Measurements from ENCODE around the gene YIPF6. TPM values are rescaled to one million over a fixed set of nuclear protein-coding genes. Genes with fewer than 3 reads are reported as not detected.
A peak's percentile ranks its signal among the peaks of the same experiment; 100 is the strongest.

YIPF6 gene
- 10 to 100 TPM; 35.5 to 46.2 (median 38.0) TPM for total RNA-seq (2021; fragmentation: NEBNext Ultra II Directional; extraction: Animal tissue kit (Norgen Biotek cat#: 25700))
- long read RNA-seq, full-length matches to known transcripts = 42 of 60 reads
- long read RNA-seq, partial matches to known transcripts = 2 of 60 reads
- long read RNA-seq, other reads (novel, unspliced or antisense) = 16 of 60 reads

GRCh38 chrX:68498508-68499379, at the start of gene YIPF6:
Gene YIPF6 (plus strand): TSS chrX:68499051. CDS start chrX:68499067, 16 bp downstream.
- Mint-ChIP-seq H3K4me1 (ENCODE audit: low read depth) (peaks cover 18% of the 10 kb centered on the region), H3K27ac (peak within 1 kb of the TSS; percentile 98), H3K36me3 (ENCODE audit: low read depth) (no peaks in the 10 kb centered on the region; the same call in 1 of the 2 replicates), H3K4me3 (peak within 1 kb of the TSS; percentile 92), H3K9me3 (no peaks in the 10 kb centered on the region), H3K27me3 (ENCODE audit: insufficient read depth) (peaks cover 1% of the 10 kb centered on the region; the same call in 1 of the 2 replicates)
- DNase-seq = peak; percentile 59
- TF ChIP-seq CTCF (IDR thresholded peaks at IDR 0.05) = no peak

- TF ChIP-seq CTCF (IDR thresholded peaks at IDR 0.05) = no peak
- no peak overlapping the region for H3K27ac Mint-ChIP-seq
- H3K4me3 Mint-ChIP-seq = no peak overlapping the region
- DNase-seq = no peak
- H3K36me3 Mint-ChIP-seq (ENCODE audit: low read depth) = no peaks in the 10 kb centered on the region
- no peaks in the 10 kb centered on the region for H3K9me3 Mint-ChIP-seq
- H3K4me1 Mint-ChIP-seq (ENCODE audit: low read depth) = no peaks in the 10 kb centered on the region
- no peaks in the 10 kb centered on the region; the same call in 1 of the 2 replicates for H3K27me3 Mint-ChIP-seq (ENCODE audit: insufficient read depth)
Measured at GRCh38 chrX:68451720-68452119, 47.1 kb upstream of the YIPF6 start.

- Mint-ChIP-seq H3K4me1 (ENCODE audit: low read depth) (no peaks in the 10 kb centered on the region), H3K27ac (no peak overlapping the region), H3K27me3 (ENCODE audit: insufficient read depth) (no peaks in the 10 kb centered on the region; the same call in 1 of the 2 replicates), H3K36me3 (ENCODE audit: low read depth) (no peaks in the 10 kb centered on the region), H3K9me3 (no peaks in the 10 kb centered on the region), H3K4me3 (no peak overlapping the region)
- no peak for TF ChIP-seq CTCF (IDR thresholded peaks at IDR 0.05)
- no peak for DNase-seq
Measured at GRCh38 chrX:68454476-68455150, 44.2 kb upstream of the YIPF6 start.

- no peak for TF ChIP-seq CTCF (IDR thresholded peaks at IDR 0.05)
- H3K4me3 Mint-ChIP-seq = no peak overlapping the region
- no peaks in the 10 kb centered on the region; the same call in 1 of the 2 replicates for H3K27me3 Mint-ChIP-seq (ENCODE audit: insufficient read depth)
- no peaks in the 10 kb centered on the region for H3K9me3 Mint-ChIP-seq
- no peaks in the 10 kb centered on the region for H3K36me3 Mint-ChIP-seq (ENCODE audit: low read depth)
- no peak for DNase-seq
- peaks cover 4% of the 10 kb centered on the region; the same call in 1 of the 2 replicates for H3K4me1 Mint-ChIP-seq (ENCODE audit: low read depth)
- H3K27ac Mint-ChIP-seq = no peak overlapping the region
Measured at GRCh38 chrX:68455151-68455510, 43.7 kb upstream of the YIPF6 start.

GRCh38 chrX:68461093-68461492, 37.8 kb upstream of the YIPF6 start:
- no peaks in the 10 kb centered on the region for H3K27me3 Mint-ChIP-seq (ENCODE audit: insufficient read depth)
- H3K36me3 Mint-ChIP-seq (ENCODE audit: low read depth) = no peaks in the 10 kb centered on the region
- TF ChIP-seq CTCF (IDR thresholded peaks at IDR 0.05) = no peak
- H3K4me1 Mint-ChIP-seq (ENCODE audit: low read depth) = peaks cover 25% of the 10 kb centered on the region
- DNase-seq = no peak
- H3K27ac Mint-ChIP-seq = peak overlapping the region; percentile 90
- no peaks in the 10 kb centered on the region for H3K9me3 Mint-ChIP-seq
- no peak overlapping the region for H3K4me3 Mint-ChIP-seq
